Ishikawa (cell line): ENCODE measurements around the gene IKZF3.

ENCODE experiments used
- CEBPB ChIP-seq: IDR thresholded peaks from 2 replicates; pipeline ENCODE4 v1.6.1; 2012
- FOXM1 ChIP-seq: IDR thresholded peaks from 2 replicates; pipeline ENCODE4 v1.6.1; 2012; ENCODE audit warnings: low read depth, borderline replicate concordance
- TAF1 ChIP-seq: IDR thresholded peaks from 2 replicates; pipeline ENCODE4 v1.6.1; 2012; ENCODE audit warnings: low read depth, mild to moderate bottlenecking
- TF ChIP-seq, protein P1 (sequence below): IDR thresholded peaks from 2 replicates; pipeline ENCODE4 v1.6.1; 2012

GRCh38 chr17:39820541-39820940 lies 43.6 kb downstream of the IKZF3 start:
- TF ChIP-seq FOXM1 (no peak), TAF1 (no peak), CEBPB (no peak)
- TF ChIP-seq, protein P1, sequence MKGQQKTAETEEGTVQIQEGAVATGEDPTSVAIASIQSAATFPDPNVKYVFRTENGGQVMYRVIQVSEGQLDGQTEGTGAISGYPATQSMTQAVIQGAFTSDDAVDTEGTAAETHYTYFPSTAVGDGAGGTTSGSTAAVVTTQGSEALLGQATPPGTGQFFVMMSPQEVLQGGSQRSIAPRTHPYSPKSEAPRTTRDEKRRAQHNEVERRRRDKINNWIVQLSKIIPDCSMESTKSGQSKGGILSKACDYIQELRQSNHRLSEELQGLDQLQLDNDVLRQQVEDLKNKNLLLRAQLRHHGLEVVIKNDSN: no peak
